ENCODE data around the gene MEST. TPM values are rescaled to one million over a fixed set of nuclear protein-coding genes. Genes with fewer than 3 reads are reported as not detected.

Gene MEST
- polyA plus RNA-seq, 3 donors = 1.1 to 3.1 (median 1.8) TPM

- Histone ChIP-seq H4K20me1 (ENCODE audit: insufficient read depth, low read length) (no peaks in the 10 kb centered on the region), H3K79me2 (ENCODE audit: insufficient read depth, low read length) (no peaks in the 10 kb centered on the region), H3K27me3 (ENCODE audit: control insufficient read depth in 2 of 2, insufficient read depth in 2 of 2, low read length in 2 of 2) (peaks cover 26 to 50% of the 10 kb centered on the region in 2 donors), H3K27ac (ENCODE audit: low read depth in 1 of 2, low read length in 2 of 2) (no peak overlapping the region), H3K4me3 (replicated peaks in 1 of 3; ENCODE audit: low read depth in 2 of 3, low read length in 3 of 3) (no peak overlapping the region), H2AFZ (ENCODE audit: insufficient read depth, low read depth, low read length, poor library complexity, severe bottlenecking) (no peak overlapping the region), H3K9ac (ENCODE audit: insufficient read depth, low read length, poor library complexity, severe bottlenecking) (no peak overlapping the region), H3K4me2 (replicated peaks; ENCODE audit: extremely low read depth, low read length, poor library complexity, severe bottlenecking) (no peak overlapping the region), H3K9me3 (replicated peaks in 1 of 2; ENCODE audit: control insufficient read depth in 1 of 2, insufficient read depth in 1 of 2, low read length in 2 of 2) (peaks cover 19 to 30% of the 10 kb centered on the region in 2 donors), H3K36me3 (replicated peaks in 1 of 2; ENCODE audit: control insufficient read depth in 1 of 2, insufficient read depth in 2 of 2, low read length in 2 of 2) (no peaks in the 10 kb centered on the region), H3K4me1 (ENCODE audit: control insufficient read depth in 1 of 2, insufficient read depth in 2 of 2, low read length in 2 of 2) (peaks cover 33 to 37% of the 10 kb centered on the region in 2 donors)
- Mint-ChIP-seq H3K36me3 (peaks cover 9 to 10% of the 10 kb centered on the region in 2 donors), H3K9me3 (peaks cover 14 to 28% (median 24%) of the 10 kb centered on the region in 7 donors), H3K27me3 (ENCODE audit: low read depth in 3 of 3) (peaks cover 50 to 56% (median 51%) of the 10 kb centered on the region in 3 donors), H3K4me1 (peaks cover 39% of the 10 kb centered on the region), H3K27ac (no peak overlapping the region), H3K4me3 (peak overlapping the region in 1 of 2 donors; percentile 66)
- no CpG with 5 or more reads among the region's 2 CpGs for WGBS (ENCODE audit: insufficient coverage)
- DNase-seq = no peak
- intact Hi-C loops (cut with micrococcal nuclease) = no loop called here
- TF ChIP-seq CTCF (IDR thresholded peaks at IDR 0.05) = no peak
Measured at GRCh38 chr7:130494431-130494858, 2.6 kb downstream of the MEST start.

DNA sequence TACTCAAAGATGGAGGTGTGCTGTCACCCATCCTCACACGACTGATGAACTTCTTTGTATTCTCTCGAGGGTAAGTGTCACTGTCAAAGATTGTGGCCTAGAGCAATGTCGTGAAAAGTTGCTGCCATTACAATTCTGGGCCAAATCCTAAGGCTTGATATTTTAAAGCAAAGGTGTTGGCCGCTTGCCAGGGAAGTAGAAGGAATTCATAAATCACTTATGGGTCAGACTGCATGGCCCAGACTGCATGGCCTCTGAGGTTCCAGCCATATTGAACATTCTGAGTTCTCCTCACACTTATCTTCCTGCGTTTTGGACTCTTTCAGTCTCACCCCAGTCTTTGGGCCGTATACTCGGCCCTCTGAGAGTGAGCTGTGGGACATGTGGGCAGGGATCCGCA is 8.6 kb downstream of the MEST start:
- H3K27me3 Mint-ChIP-seq (ENCODE audit: low read depth in 3 of 3) = peaks cover 0 to 1% (median 0%) of the 10 kb centered on the region in 3 donors
- intact Hi-C loops (cut with micrococcal nuclease) = no loop called here
- Histone ChIP-seq H3K79me2 (ENCODE audit: insufficient read depth, low read length) (no peaks in the 10 kb centered on the region), H3K27me3 (ENCODE audit: control insufficient read depth in 2 of 2, insufficient read depth in 2 of 2, low read length in 2 of 2) (no peaks in the 10 kb centered on the region), H2AFZ (ENCODE audit: insufficient read depth, low read depth, low read length, poor library complexity, severe bottlenecking) (no peak overlapping the region), H3K9ac (ENCODE audit: insufficient read depth, low read length, poor library complexity, severe bottlenecking) (no peak overlapping the region), H3K4me1 (ENCODE audit: control insufficient read depth in 1 of 2, insufficient read depth in 2 of 2, low read length in 2 of 2) (no peaks in the 10 kb centered on the region), H3K36me3 (replicated peaks in 1 of 2; ENCODE audit: control insufficient read depth in 1 of 2, insufficient read depth in 2 of 2, low read length in 2 of 2) (peaks cover 5 to 40% of the 10 kb centered on the region in 2 donors), H3K9me3 (replicated peaks in 1 of 2; ENCODE audit: control insufficient read depth in 1 of 2, insufficient read depth in 1 of 2, low read length in 2 of 2) (no peaks in the 10 kb centered on the region), H3K4me3 (replicated peaks in 1 of 3; ENCODE audit: low read depth in 2 of 3, low read length in 3 of 3) (no peak overlapping the region), H3K27ac (ENCODE audit: low read depth in 1 of 2, low read length in 2 of 2) (no peak overlapping the region), H4K20me1 (ENCODE audit: insufficient read depth, low read length) (no peaks in the 10 kb centered on the region), H3K4me2 (replicated peaks; ENCODE audit: extremely low read depth, low read length, poor library complexity, severe bottlenecking) (no peak overlapping the region)
- no peak overlapping the region for H3K27ac Mint-ChIP-seq
- H3K9me3 Mint-ChIP-seq = no peaks in the 10 kb centered on the region
- no peak for TF ChIP-seq CTCF (IDR thresholded peaks at IDR 0.05)
- H3K4me3 Mint-ChIP-seq = no peak overlapping the region
- 74% methylated on average over 2 of the region's 8 CpGs for WGBS (ENCODE audit: insufficient coverage)
- no peak for DNase-seq
- peaks cover 29 to 41% of the 10 kb centered on the region in 2 donors for H3K36me3 Mint-ChIP-seq
- no peaks in the 10 kb centered on the region for H3K4me1 Mint-ChIP-seq
